H9 (cell line): ENCODE results near the gene CADM3. TPM values are rescaled to one million over a fixed set of nuclear protein-coding genes. Genes with fewer than 3 reads are reported as not detected.

Source experiments
- DNase-seq: peaks from one replicate; pipeline ENCODE4 v3.0.0-alpha.2; 2017
- H2AFZ ChIP-seq: one replicate; pipeline ENCODE4 v1.6.1; 2013; ENCODE audit warnings: mild to moderate bottlenecking, low read length, control low read depth, moderate library complexity
- H2AK5ac ChIP-seq: 2 replicates; pipeline ENCODE4 v1.6.1; 2013; ENCODE audit warnings: low read length, control low read depth, mixed read lengths; ENCODE audit not compliant: insufficient read length
- H2BK120ac ChIP-seq: one replicate; pipeline ENCODE4 v1.6.1; 2013; ENCODE audit warnings: low read depth, mild to moderate bottlenecking, low read length, control low read depth, inconsistent platforms; ENCODE audit not compliant: poor library complexity, severe bottlenecking
- H2BK12ac ChIP-seq: 2 replicates; pipeline ENCODE4 v1.6.1; 2013; ENCODE audit warnings: low read length, control low read depth, mixed read lengths, low read depth; ENCODE audit not compliant: insufficient read length
- H2BK15ac ChIP-seq: 2 replicates; pipeline ENCODE4 v1.6.1; 2013; ENCODE audit warnings: low read depth, low read length, control low read depth
- H2BK20ac ChIP-seq: one replicate; pipeline ENCODE4 v1.6.1; 2013; ENCODE audit warnings: low read depth, mild to moderate bottlenecking, low read length, control low read depth, inconsistent platforms; ENCODE audit not compliant: poor library complexity, severe bottlenecking
- H2BK5ac ChIP-seq: 2 replicates; pipeline ENCODE4 v1.6.1; 2013; ENCODE audit warnings: low read length, control low read depth, mixed read lengths; ENCODE audit not compliant: insufficient read length
- H3K14ac ChIP-seq: 2 replicates; pipeline ENCODE4 v1.6.1; 2013; ENCODE audit warnings: low read length, control low read depth; ENCODE audit not compliant: insufficient read depth
- H3K18ac ChIP-seq: 2 replicates; pipeline ENCODE4 v1.6.1; 2013; ENCODE audit warnings: low read depth, mild to moderate bottlenecking, mixed read lengths, low read length, control low read depth; ENCODE audit not compliant: insufficient read length
- H3K23ac ChIP-seq: 2 replicates; pipeline ENCODE4 v1.6.1; 2013; ENCODE audit warnings: low read length, control low read depth, mixed read lengths, low read depth; ENCODE audit not compliant: insufficient read length
- H3K23me2 ChIP-seq: 2 replicates; pipeline ENCODE4 v1.6.1; 2013; ENCODE audit warnings: low read depth, mild to moderate bottlenecking, mixed read lengths, low read length, control low read depth; ENCODE audit not compliant: insufficient read length, poor library complexity, severe bottlenecking
- H3K27ac ChIP-seq: 2 replicates; pipeline ENCODE4 v1.5.1; 2013; ENCODE audit warnings: low read length, control low read depth, mixed read lengths, low read depth; ENCODE audit not compliant: insufficient read length
- H3K27me3 ChIP-seq: 2 replicates; pipeline ENCODE4 v1.6.1; 2013; ENCODE audit warnings: low read length, control low read depth, inconsistent platforms; ENCODE audit not compliant: insufficient read depth
- H3K4ac ChIP-seq: 2 replicates; pipeline ENCODE4 v1.6.1; 2013; ENCODE audit warnings: low read depth, mild to moderate bottlenecking, control low read depth, inconsistent platforms, low read length, moderate library complexity
- H3K4me1 ChIP-seq: 2 replicates; pipeline ENCODE4 v1.6.1; 2013; ENCODE audit warnings: low read length, control low read depth, inconsistent platforms; ENCODE audit not compliant: insufficient read depth
- H3K4me2 ChIP-seq: 2 replicates; pipeline ENCODE4 v1.6.1; 2013; ENCODE audit warnings: low read length, control low read depth, mixed read lengths; ENCODE audit not compliant: insufficient read length, insufficient read depth
- H3K56ac ChIP-seq: 2 replicates; pipeline ENCODE4 v1.6.1; 2013; ENCODE audit warnings: low read depth, mild to moderate bottlenecking, mixed read lengths, low read length, control low read depth; ENCODE audit not compliant: insufficient read length
- H3K79me1 ChIP-seq: 2 replicates; pipeline ENCODE4 v1.6.1; 2013; ENCODE audit warnings: low read depth, mild to moderate bottlenecking, moderate library complexity, low read length, control low read depth, inconsistent platforms; ENCODE audit not compliant: insufficient read depth, poor library complexity, severe bottlenecking
- H3K79me2 ChIP-seq: 2 replicates; pipeline ENCODE4 v1.6.1; 2013; ENCODE audit warnings: low read length, control low read depth, inconsistent platforms; ENCODE audit not compliant: insufficient read depth
- H3K9ac ChIP-seq: 2 replicates; pipeline ENCODE4 v1.6.1; 2013; ENCODE audit warnings: low read length, control low read depth, mixed read lengths; ENCODE audit not compliant: insufficient read length; ENCODE audit errors: extremely low read depth
- H3K9me3 ChIP-seq: one replicate; pipeline ENCODE4 v1.6.1; 2013; ENCODE audit warnings: low read depth, low read length, inconsistent platforms; ENCODE audit not compliant: control insufficient read depth
- H3T11ph ChIP-seq: one replicate; pipeline ENCODE4 v1.6.1; 2013; ENCODE audit warnings: mild to moderate bottlenecking, low read length, control low read depth, inconsistent platforms
- H4K20me1 ChIP-seq: one replicate; pipeline ENCODE4 v1.6.1; 2013; ENCODE audit not compliant: control insufficient read depth, insufficient read length, insufficient read depth
- H4K5ac ChIP-seq: 2 replicates; pipeline ENCODE4 v1.6.1; 2013; ENCODE audit warnings: low read depth, mild to moderate bottlenecking, mixed read lengths, low read length, control low read depth; ENCODE audit not compliant: insufficient read length
- H4K8ac ChIP-seq: replicated peaks from 2 replicates; pipeline ENCODE4 v1.6.1; 2013; ENCODE audit warnings: low read length, control low read depth, mixed read lengths, low read depth; ENCODE audit not compliant: insufficient read length
- H4K91ac ChIP-seq: 2 replicates; pipeline ENCODE4 v1.6.1; 2013; ENCODE audit warnings: low read depth, mild to moderate bottlenecking, moderate library complexity, mixed read lengths, low read length, control low read depth; ENCODE audit not compliant: insufficient read length
- H3K27ac Mint-ChIP-seq, 3 experiments: 2 replicates in 2 of 3; 3 replicates in 1 of 3; pipeline ENCODE4 v1.8.0; 2020 to 2021; ENCODE audit warnings: mixed read lengths in 3 of 3, mild to moderate bottlenecking in 1 of 3, moderate library complexity in 1 of 3
- H3K27me3 Mint-ChIP-seq: 2 replicates; pipeline ENCODE4 v1.8.0; 2021; ENCODE audit warnings: low read depth, mild to moderate bottlenecking, moderate library complexity, mixed read lengths
- H3K36me3 Mint-ChIP-seq, 3 experiments: 2 replicates in 2 of 3; 3 replicates in 1 of 3; pipeline ENCODE4 v1.8.0; 2020 to 2021; ENCODE audit warnings: low read depth in 3 of 3, mixed read lengths in 3 of 3; ENCODE audit not compliant: insufficient read depth in 1 of 3
- H3K4me1 Mint-ChIP-seq, 2 experiments: 2 replicates each; pipeline ENCODE4 v1.8.0; 2020; ENCODE audit warnings: mixed read lengths in 2 of 2
- H3K4me3 Mint-ChIP-seq, 2 experiments: 2 replicates in 1 of 2; 3 replicates in 1 of 2; pipeline ENCODE4 v1.8.0; 2020 to 2021; ENCODE audit warnings: mild to moderate bottlenecking in 2 of 2, mixed read lengths in 2 of 2, moderate library complexity in 1 of 2
- H3K9me3 Mint-ChIP-seq, 2 experiments: 2 replicates in 1 of 2; 3 replicates in 1 of 2; pipeline ENCODE4 v1.8.0; 2020; ENCODE audit warnings: mild to moderate bottlenecking in 2 of 2, mixed read lengths in 2 of 2, moderate library complexity in 1 of 2
- CTCF ChIP-seq: fragments of 200-600 bp; sonication (generic); conservative IDR thresholded peaks from 3 replicates; pipeline ENCODE4 v1.8.0; 2021; ENCODE audit warnings: antibody characterized with exemption, mild to moderate bottlenecking
- WGBS: extraction: QIAGEN DNeasy Blood & Tissue Kit; methylation state at CpG from one replicate; pipeline ENCODE4 v1.1.7; 2013; ENCODE audit warnings: missing lambda C conversion rate, low lambda C conversion rate, mixed read lengths; ENCODE audit not compliant: insufficient read length; ENCODE audit errors: extremely low coverage; 5-methylcytosine and 5-hydroxymethylcytosine counted together
- total RNA-seq: library from RNA; stranded (reverse); gene quantifications from 2 replicates; pipeline ENCODE4 v1.2.1, GENCODE V29; 2021

The CADM3 gene
- total RNA-seq, 1 experiment from 2014 or later, result 5.6 TPM

DNA sequence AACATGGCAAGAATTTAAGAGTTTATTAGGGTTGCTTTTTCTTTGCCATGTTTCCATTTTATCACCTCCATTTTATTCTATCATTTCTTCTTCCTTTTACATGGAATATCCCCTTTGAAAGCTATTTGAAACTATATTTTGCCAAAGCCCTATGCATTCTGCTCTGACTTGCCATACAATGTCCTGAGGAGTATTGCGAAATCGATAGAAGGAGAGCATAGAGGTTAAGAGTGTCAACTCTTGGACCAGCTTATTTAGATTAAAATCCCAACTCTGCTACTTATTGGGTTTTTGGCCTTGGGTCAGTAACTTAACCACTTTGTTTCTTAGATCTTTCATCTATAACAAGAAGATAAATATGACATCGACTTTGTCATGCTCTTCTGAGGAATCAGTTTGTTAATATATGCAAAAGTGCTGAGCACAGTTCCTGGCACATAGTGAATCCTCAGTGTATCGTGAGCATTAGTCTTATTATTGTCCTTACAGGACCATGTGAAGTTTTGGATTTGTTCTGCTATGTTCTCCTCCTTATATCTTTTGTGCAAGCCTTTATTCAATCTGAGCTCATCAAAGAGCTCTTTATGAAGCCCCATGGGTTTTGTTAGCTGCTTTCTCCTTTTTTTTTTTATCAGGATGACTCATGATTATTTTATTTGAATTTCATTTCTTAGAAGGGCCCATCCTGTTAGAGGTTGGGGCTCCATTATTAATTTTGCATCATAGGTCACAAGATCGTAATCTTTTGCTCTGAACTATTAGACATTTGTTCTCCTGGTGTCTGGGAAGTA lies 50.9 kb downstream of the CADM3 start:
- Histone ChIP-seq H3K4me1 (peaks cover 6% of the 10 kb centered on the region; the same call in 1 of the 2 replicates), H3K9ac (no peak overlapping the region), H3K79me2 (no peaks in the 10 kb centered on the region), H3K4me2 (no peak overlapping the region), H2AK5ac (no peak overlapping the region), H3K23ac (no peak overlapping the region), H4K8ac (no peak overlapping the region), H3K14ac (no peak overlapping the region), H2BK5ac (no peak overlapping the region), H4K20me1 (no peaks in the 10 kb centered on the region), H3K9me3 (no peaks in the 10 kb centered on the region), H3K56ac (no peak overlapping the region), H3K27ac (no peak overlapping the region), H4K91ac (no peak overlapping the region), H2BK20ac (no peak overlapping the region), H2BK120ac (no peak overlapping the region), H3K18ac (no peak overlapping the region), H2BK12ac (no peak overlapping the region), H3K23me2 (no peaks in the 10 kb centered on the region), H3K27me3 (no peaks in the 10 kb centered on the region), H3K4ac (no peak overlapping the region), H2BK15ac (no peak overlapping the region), H2AFZ (no peak overlapping the region), H4K5ac (no peak overlapping the region), H3K79me1 (no peaks in the 10 kb centered on the region), H3T11ph (no peak overlapping the region)
- no CpG with 5 or more reads among the region's 5 CpGs for WGBS
- H3K36me3 Mint-ChIP-seq, result no peaks in the 10 kb centered on the region
- TF ChIP-seq CTCF, result no peak
- H3K27me3 Mint-ChIP-seq, result peaks cover 6% of the 10 kb centered on the region
- no peak for DNase-seq
- H3K27ac Mint-ChIP-seq, result no peak overlapping the region
- no peak overlapping the region for H3K4me3 Mint-ChIP-seq
- H3K4me1 Mint-ChIP-seq, result peaks cover 25 to 32% of the 10 kb centered on the region in 2 experiments
- H3K9me3 Mint-ChIP-seq, result no peaks in the 10 kb centered on the region
